HepG2 (cell line): Measurements from ENCODE around the gene AMZ1. TPM values are rescaled to one million over a fixed set of nuclear protein-coding genes. Genes with fewer than 3 reads are reported as not detected.

ENCODE experiments used
- DNMT1 ChIP-seq: sonication (generic); formaldehyde crosslinking; IDR thresholded peaks from 2 replicates; pipeline ENCODE4 v1.5.1; 2020; ENCODE audit warnings: mild to moderate bottlenecking, missing genetic modification reagents
- GPN1 ChIP-seq: sonication (generic); formaldehyde crosslinking; IDR thresholded peaks from 2 replicates; pipeline ENCODE4 v1.5.1; 2020; ENCODE audit warnings: missing genetic modification reagents, borderline replicate concordance
- GTF3A ChIP-seq: sonication (generic); formaldehyde crosslinking; conservative IDR thresholded peaks from 2 replicates; pipeline ENCODE4 v1.4.0; 2020; ENCODE audit warnings: mild to moderate bottlenecking, missing genetic modification reagents
- HNF4A ChIP-seq: sonication (generic); formaldehyde crosslinking; IDR thresholded peaks from 2 replicates; pipeline ENCODE4 v1.4.0; 2020; ENCODE audit warnings: missing genetic modification reagents
- KLF13 ChIP-seq: sonication (generic); formaldehyde crosslinking; IDR thresholded peaks from 2 replicates; pipeline ENCODE4 v1.4.0; 2020; ENCODE audit warnings: mild to moderate bottlenecking, missing genetic modification reagents
- NFATC3 ChIP-seq: sonication (generic); formaldehyde crosslinking; IDR thresholded peaks from 2 replicates; pipeline ENCODE4 v1.5.1; 2020; ENCODE audit warnings: mild to moderate bottlenecking, missing genetic modification reagents
- NR1H2 ChIP-seq: sonication (generic); formaldehyde crosslinking; IDR thresholded peaks from 2 replicates; pipeline ENCODE4 v1.8.1; 2022; ENCODE audit warnings: low read depth, missing genetic modification reagents, borderline replicate concordance
- POLR2G ChIP-seq: fragments of 200-400 bp; formaldehyde crosslinking; IDR thresholded peaks from 2 replicates; pipeline ENCODE4 v1.6.1; 2018; ENCODE audit warnings: mild to moderate bottlenecking, low read depth, low read length, moderate library complexity
- RELA ChIP-seq: sonication (generic); formaldehyde crosslinking; IDR thresholded peaks from 2 replicates; pipeline ENCODE4 v1.4.0; 2020; ENCODE audit warnings: missing genetic modification reagents
- SUZ12 ChIP-seq: fragments of 150-350 bp; IDR thresholded peaks from 2 replicates; pipeline ENCODE4 v1.6.1; 2014; ENCODE audit warnings: low read depth, low read length
- ZBTB7A ChIP-seq: sonication (generic); formaldehyde crosslinking; IDR thresholded peaks from 2 replicates; pipeline ENCODE4 v1.8.0; 2022; ENCODE audit warnings: mild to moderate bottlenecking, missing genetic modification reagents
- ZFP41 ChIP-seq: sonication (generic); formaldehyde crosslinking; IDR thresholded peaks from 2 replicates; pipeline ENCODE4 v1.4.0; 2020; ENCODE audit warnings: mild to moderate bottlenecking, missing genetic modification reagents, borderline replicate concordance
- ZFYVE20 ChIP-seq: sonication (generic); formaldehyde crosslinking; IDR thresholded peaks from 2 replicates; pipeline ENCODE4 v1.8.0; 2023; ENCODE audit warnings: low read depth, mild to moderate bottlenecking, moderate library complexity, missing genetic modification reagents, borderline replicate concordance
- ZNF318 ChIP-seq: sonication (generic); formaldehyde crosslinking; IDR thresholded peaks from 2 replicates; pipeline ENCODE4 v1.4.0; 2020; ENCODE audit warnings: mild to moderate bottlenecking, missing genetic modification reagents
- ZNF333 ChIP-seq: sonication (generic); formaldehyde crosslinking; IDR thresholded peaks from 2 replicates; pipeline ENCODE4 v1.4.0; 2020; ENCODE audit warnings: mild to moderate bottlenecking, missing genetic modification reagents, borderline replicate concordance
- ZNF34 ChIP-seq: sonication (generic); formaldehyde crosslinking; IDR thresholded peaks from 2 replicates; pipeline ENCODE4 v1.4.0; 2020; ENCODE audit warnings: mild to moderate bottlenecking, missing genetic modification reagents, borderline replicate concordance
- ZNF557 ChIP-seq: sonication (generic); formaldehyde crosslinking; IDR thresholded peaks from 2 replicates; pipeline ENCODE4 v1.4.0; 2020; ENCODE audit warnings: missing genetic modification reagents
- ZNF619 ChIP-seq: sonication (generic); formaldehyde crosslinking; IDR thresholded peaks from 2 replicates; pipeline ENCODE4 v1.4.0; 2020; ENCODE audit warnings: mild to moderate bottlenecking, missing genetic modification reagents
- ZNF713 ChIP-seq: sonication (generic); formaldehyde crosslinking; IDR thresholded peaks from 2 replicates; pipeline ENCODE4 v1.4.0; 2020; ENCODE audit warnings: mild to moderate bottlenecking, missing genetic modification reagents
- polyA plus RNA-seq, 8 experiments: library from polyadenylated mRNA; depleted of rRNA in 3 of 8; stranded (reverse) in 7 of 8; unstranded in 1 of 8; fragments of >200 nt; fragmentation: Illumina TruSeq in 4 of 8; extraction: Trizol in 4 of 8; gene quantifications; 2 replicates each; pipeline versions ENCODE4 v1.2.1 to v1.2.3, GENCODE V29; 2011 to 2016; ENCODE audit warnings: low read depth in 4 of 8, missing spikeins in 1 of 8, mixed read lengths in 1 of 8; ENCODE audit not compliant: insufficient read depth in 1 of 8
- total RNA-seq, 5 experiments: library from RNA; depleted of rRNA; stranded (reverse); fragments of >200 nt; fragmentation: Illumina TruSeq; extraction: Trizol; gene quantifications; 2 replicates each; pipeline ENCODE4 v1.2.3, GENCODE V29; 2016; ENCODE audit warnings: low read depth in 1 of 5
- TF ChIP-seq, protein P1 (sequence below): sonication (generic); formaldehyde crosslinking; IDR thresholded peaks from 2 replicates; pipeline ENCODE4 v1.8.0; 2022; ENCODE audit warnings: missing genetic modification reagents, mild to moderate bottlenecking, inconsistent platforms, borderline replicate concordance

AMZ1 gene
- total and polyA plus RNA-seq, 2 of the 13 experiments (the other 11 are each of a cell fraction or from before 2014, with no cell fraction given): 0.03 TPM; not detected in 1

DNA sequence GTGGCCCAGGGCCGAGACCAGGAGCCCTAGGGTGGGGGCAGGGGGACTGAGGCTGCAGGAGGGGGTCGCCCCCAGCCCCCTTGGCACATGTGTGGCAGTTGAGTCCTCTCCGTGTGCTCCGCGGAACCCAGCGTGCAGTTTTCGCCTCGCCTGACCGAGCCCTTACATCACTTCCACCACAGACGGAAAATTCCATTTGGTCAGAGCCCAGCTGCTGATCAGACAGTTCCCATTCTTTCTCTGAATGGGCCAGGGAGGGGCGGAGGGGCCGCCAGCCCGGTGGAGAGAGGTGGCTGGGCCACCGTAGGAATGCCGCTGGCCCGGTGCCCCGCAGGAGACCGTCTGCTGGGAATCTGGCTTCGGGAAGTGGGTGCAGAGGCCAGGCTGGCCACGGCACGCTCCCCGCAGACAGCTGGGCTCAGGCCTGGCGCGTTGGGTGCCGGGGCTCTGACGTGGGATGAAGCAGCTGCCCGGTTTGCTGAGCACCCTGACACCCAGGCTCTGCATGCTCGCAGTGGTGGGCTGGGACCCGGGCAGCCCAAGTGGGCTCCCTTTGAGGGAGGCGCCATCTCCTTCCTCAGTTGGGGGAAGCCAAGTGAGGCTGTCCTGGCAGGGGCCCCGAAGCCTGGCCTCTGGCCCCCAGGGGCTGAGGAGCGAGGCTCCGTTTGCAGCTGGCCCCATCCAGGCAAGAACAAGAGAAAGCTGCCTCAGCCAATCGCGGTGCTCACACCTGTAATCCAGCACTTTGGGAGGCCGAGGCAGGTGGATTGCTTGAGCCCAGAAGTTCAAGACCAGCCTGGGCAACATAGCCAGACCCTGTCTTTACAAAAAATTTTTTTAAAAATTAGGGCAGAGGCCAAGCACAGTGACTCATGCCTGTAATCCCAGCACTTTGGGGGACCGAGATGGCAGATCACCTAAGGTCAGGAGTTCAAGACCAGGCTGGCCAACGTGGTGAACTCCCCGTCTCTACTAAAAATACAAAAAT is 46.3 kb upstream of the AMZ1 start (continued):
- TF ChIP-seq, protein P1, sequence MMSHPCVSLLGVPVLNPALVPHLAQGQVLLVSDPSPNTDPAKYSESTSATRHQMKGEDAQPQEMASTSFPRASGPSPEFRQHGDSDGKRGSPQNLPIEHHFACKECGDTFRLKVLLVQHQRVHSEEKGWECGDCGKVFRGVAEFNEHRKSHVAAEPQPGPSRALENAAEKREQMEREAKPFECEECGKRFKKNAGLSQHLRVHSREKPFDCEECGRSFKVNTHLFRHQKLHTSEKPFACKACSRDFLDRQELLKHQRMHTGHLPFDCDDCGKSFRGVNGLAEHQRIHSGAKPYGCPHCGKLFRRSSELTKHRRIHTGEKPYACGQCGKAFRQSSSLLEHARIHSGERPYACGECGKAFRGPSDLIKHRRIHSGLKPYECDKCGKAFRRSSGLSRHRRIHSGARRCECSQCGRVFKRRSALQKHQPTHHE: no peak
- TF ChIP-seq ZNF713 (CRISPR knock-in tag) (no peak), ZFP41 (CRISPR knock-in tag) (no peak), NFATC3 (CRISPR knock-in tag) (no peak), ZNF333 (0 out of 2 replicates have a peak, but pooled peaks have one; percentile 40), ZNF557 (CRISPR knock-in tag) (no peak), DNMT1 (no peak), GPN1 (CRISPR knock-in tag) (no peak), ZBTB7A (CRISPR knock-in tag) (no peak), ZNF318 (CRISPR knock-in tag) (no peak), KLF13 (CRISPR knock-in tag) (no peak), GTF3A (CRISPR knock-in tag) (no peak), POLR2G (peak; percentile 38), ZNF34 (CRISPR knock-in tag) (no peak), NR1H2 (CRISPR knock-in tag) (no peak), HNF4A (peak; percentile 32), ZFYVE20 (CRISPR knock-in tag) (no peak), ZNF619 (CRISPR knock-in tag) (no peak), RELA (CRISPR knock-in tag) (peak; percentile 47; the same call in 1 of the 2 replicates), SUZ12 (no peak)
